Thymus (tissue), 11 donors: ENCODE results near the gene STARD10. TPM values are rescaled to one million over a fixed set of nuclear protein-coding genes. Genes with fewer than 3 reads are reported as not detected.

Source experiments
- DNase-seq, 9 donors: peaks; one replicate each; pipeline ENCODE4 v3.0.0-alpha.2; 2013; ENCODE audit warnings: low spot score in 9 of 9, low read depth in 6 of 9, missing footprints in 1 of 9
- H3K27ac ChIP-seq, 2 donors: one replicate each; pipeline ENCODE4 v1.5.1; 2013; ENCODE audit warnings: control low read depth in 1 of 2, low read depth in 1 of 2, low read length in 1 of 2, mild to moderate bottlenecking in 1 of 2, moderate library complexity in 1 of 2
- H3K27me3 ChIP-seq, 2 donors: one replicate each; pipeline ENCODE4 v1.5.1; 2013; ENCODE audit warnings: low read length in 1 of 2; ENCODE audit not compliant: control insufficient read depth in 2 of 2, insufficient read depth in 1 of 2
- H3K36me3 ChIP-seq, 2 donors: one replicate each; pipeline ENCODE4 v1.5.1; 2013; ENCODE audit warnings: low read length in 1 of 2, mild to moderate bottlenecking in 1 of 2, moderate library complexity in 1 of 2; ENCODE audit not compliant: control insufficient read depth in 2 of 2, insufficient read depth in 2 of 2
- H3K4me1 ChIP-seq, 2 donors: one replicate each; pipeline ENCODE4 v1.5.1; 2013; ENCODE audit warnings: low read length in 2 of 2; ENCODE audit not compliant: control insufficient read depth in 2 of 2, insufficient read depth in 2 of 2
- H3K4me3 ChIP-seq, 2 donors: one replicate each; pipeline ENCODE4 v1.5.1; 2013; ENCODE audit warnings: low read length in 2 of 2, control low read depth in 1 of 2, mild to moderate bottlenecking in 1 of 2
- H3K9me3 ChIP-seq, 2 donors: one replicate each; pipeline ENCODE4 v1.5.1; 2013; ENCODE audit warnings: low read length in 1 of 2, mild to moderate bottlenecking in 1 of 2; ENCODE audit not compliant: control insufficient read depth in 2 of 2, insufficient read depth in 1 of 2
- WGBS: extraction: QIAGEN DNeasy Blood & Tissue Kit; methylation state at CpG from one replicate; pipeline ENCODE4 v1.1.7; 2013; 5-methylcytosine and 5-hydroxymethylcytosine counted together
- polyA plus RNA-seq: library from polyadenylated mRNA; stranded (reverse); fragments of 200-250 nt; gene quantifications from one replicate; pipeline ENCODE4 v1.2.3, GENCODE V29; 2013
- total RNA-seq: library from RNA; stranded (reverse); fragments of 120-200 nt; gene quantifications from one replicate; pipeline ENCODE4 v1.2.4, GENCODE V29; 2013
- donor health status: healthy.

STARD10 gene
- total and polyA plus RNA-seq, 2 donors: 39.7 to 41.5 TPM

- no peak for DNase-seq
- no peak overlapping the region for H3K4me3 ChIP-seq
- peaks cover 4 to 34% of the 10 kb centered on the region in 2 donors for H3K4me1 ChIP-seq
- peak overlapping the region in 1 of 2 donors; percentile 20 for H3K27ac ChIP-seq
- WGBS: 93% methylated on average over 8 of the region's 8 CpGs
- peaks cover 0 to 6% of the 10 kb centered on the region in 2 donors for H3K36me3 ChIP-seq
- peaks cover 0 to 5% of the 10 kb centered on the region in 2 donors for H3K9me3 ChIP-seq
- no peaks in the 10 kb centered on the region for H3K27me3 ChIP-seq
These were observed 58.3 kb downstream of the STARD10 start for GRCh38 chr11:72735495-72736027.

GRCh38 chr11:72732329-72732728 lies 61.5 kb downstream of the STARD10 start:
- DNase-seq: no peak
- Histone ChIP-seq H3K36me3 (peaks cover 0 to 9% of the 10 kb centered on the region in 2 donors), H3K27ac (no peak overlapping the region), H3K4me1 (peaks cover 4 to 13% of the 10 kb centered on the region in 2 donors), H3K9me3 (peaks cover 0 to 5% of the 10 kb centered on the region in 2 donors), H3K4me3 (no peak overlapping the region), H3K27me3 (no peaks in the 10 kb centered on the region)
- 96% methylated on average over 10 of the region's 10 CpGs for WGBS

GRCh38 chr11:72730737-72731136 lies 63.1 kb downstream of the STARD10 start:
- H3K36me3 ChIP-seq: peaks cover 5 to 20% of the 10 kb centered on the region in 2 donors
- peaks cover 0 to 5% of the 10 kb centered on the region in 2 donors for H3K9me3 ChIP-seq
- over 99% methylated on average over 2 of the region's 2 CpGs for WGBS
- peaks cover 0 to under 1% of the 10 kb centered on the region in 2 donors for H3K4me1 ChIP-seq
- H3K4me3 ChIP-seq: no peak overlapping the region
- H3K27me3 ChIP-seq: no peaks in the 10 kb centered on the region
- no peak for DNase-seq
- no peak overlapping the region for H3K27ac ChIP-seq

GRCh38 chr11:72730243-72730642 lies 63.6 kb downstream of the STARD10 start:
- Histone ChIP-seq H3K9me3 (peaks cover 0 to 5% of the 10 kb centered on the region in 2 donors), H3K4me1 (peaks cover 0 to 5% of the 10 kb centered on the region in 2 donors), H3K27me3 (no peaks in the 10 kb centered on the region), H3K36me3 (peaks cover 5 to 20% of the 10 kb centered on the region in 2 donors), H3K27ac (no peak overlapping the region), H3K4me3 (no peak overlapping the region)
- DNase-seq: no peak
- WGBS: 96% methylated on average over 5 of the region's 5 CpGs

GRCh38 chr11:72727521-72727920 lies 66.3 kb downstream of the STARD10 start:
- whole genome bisulfite sequencing: 90% methylated on average over 4 of the region's 4 CpGs
- H3K27ac ChIP-seq: no peak overlapping the region
- peaks cover 0 to 5% of the 10 kb centered on the region in 2 donors for H3K9me3 ChIP-seq
- peaks cover 6 to 15% of the 10 kb centered on the region in 2 donors for H3K4me1 ChIP-seq
- peaks cover 5 to 26% of the 10 kb centered on the region in 2 donors for H3K36me3 ChIP-seq
- H3K27me3 ChIP-seq: no peaks in the 10 kb centered on the region
- DNase-seq: no peak
- no peak overlapping the region for H3K4me3 ChIP-seq

GRCh38 chr11:72726266-72727220 lies 67.3 kb downstream of the STARD10 start:
- DNase-seq: no peak

GRCh38 chr11:72725724-72726028 lies 68.2 kb downstream of the STARD10 start:
- Histone ChIP-seq H3K4me1 (peaks cover 13 to 29% of the 10 kb centered on the region in 2 donors), H3K27ac (no peak overlapping the region), H3K27me3 (no peaks in the 10 kb centered on the region), H3K36me3 (peaks cover 5 to 20% of the 10 kb centered on the region in 2 donors), H3K4me3 (no peak overlapping the region), H3K9me3 (no peaks in the 10 kb centered on the region)
- DNase-seq: no peak
- 98% methylated on average over 4 of the region's 4 CpGs for WGBS

More at GRCh38 chr11:72726266-72727220, 67.3 kb downstream of the STARD10 start:
- peaks cover 7 to 20% of the 10 kb centered on the region in 2 donors for H3K4me1 ChIP-seq
- peaks cover 0 to 5% of the 10 kb centered on the region in 2 donors for H3K9me3 ChIP-seq
- WGBS: 94% methylated on average over 40 of the region's 40 CpGs
- no peak overlapping the region for H3K27ac ChIP-seq
- peaks cover 5 to 26% of the 10 kb centered on the region in 2 donors for H3K36me3 ChIP-seq
- H3K27me3 ChIP-seq: no peaks in the 10 kb centered on the region
- no peak overlapping the region for H3K4me3 ChIP-seq

GRCh38 chr11:72724851-72725723 lies 68.8 kb downstream of the STARD10 start:
- Histone ChIP-seq H3K27ac (no peak overlapping the region), H3K27me3 (no peaks in the 10 kb centered on the region), H3K36me3 (peaks cover 5 to 24% of the 10 kb centered on the region in 2 donors), H3K4me1 (peaks cover 19 to 35% of the 10 kb centered on the region in 2 donors), H3K9me3 (no peaks in the 10 kb centered on the region), H3K4me3 (no peak overlapping the region)
- WGBS: 64% methylated on average over 9 of the region's 9 CpGs
- peak; percentile 66 to 93 (median 87) for DNase-seq
